Smooth muscle cell of the pulmonary artery (primary cell): ENCODE data around the gene EXD2. TPM values are rescaled to one million over a fixed set of nuclear protein-coding genes. Genes with fewer than 3 reads are reported as not detected.

Experiments used
- total RNA-seq: library from RNA; depleted of rRNA; stranded (reverse); fragments of >200 nt; gene quantifications from 2 replicates; pipeline ENCODE4 v1.2.3, GENCODE V29; 2014

Gene EXD2, protein sequence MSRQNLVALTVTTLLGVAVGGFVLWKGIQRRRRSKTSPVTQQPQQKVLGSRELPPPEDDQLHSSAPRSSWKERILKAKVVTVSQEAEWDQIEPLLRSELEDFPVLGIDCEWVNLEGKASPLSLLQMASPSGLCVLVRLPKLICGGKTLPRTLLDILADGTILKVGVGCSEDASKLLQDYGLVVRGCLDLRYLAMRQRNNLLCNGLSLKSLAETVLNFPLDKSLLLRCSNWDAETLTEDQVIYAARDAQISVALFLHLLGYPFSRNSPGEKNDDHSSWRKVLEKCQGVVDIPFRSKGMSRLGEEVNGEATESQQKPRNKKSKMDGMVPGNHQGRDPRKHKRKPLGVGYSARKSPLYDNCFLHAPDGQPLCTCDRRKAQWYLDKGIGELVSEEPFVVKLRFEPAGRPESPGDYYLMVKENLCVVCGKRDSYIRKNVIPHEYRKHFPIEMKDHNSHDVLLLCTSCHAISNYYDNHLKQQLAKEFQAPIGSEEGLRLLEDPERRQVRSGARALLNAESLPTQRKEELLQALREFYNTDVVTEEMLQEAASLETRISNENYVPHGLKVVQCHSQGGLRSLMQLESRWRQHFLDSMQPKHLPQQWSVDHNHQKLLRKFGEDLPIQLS
- 19.2 and 23.3 TPM in 2 replicates for total RNA-seq

DNA sequence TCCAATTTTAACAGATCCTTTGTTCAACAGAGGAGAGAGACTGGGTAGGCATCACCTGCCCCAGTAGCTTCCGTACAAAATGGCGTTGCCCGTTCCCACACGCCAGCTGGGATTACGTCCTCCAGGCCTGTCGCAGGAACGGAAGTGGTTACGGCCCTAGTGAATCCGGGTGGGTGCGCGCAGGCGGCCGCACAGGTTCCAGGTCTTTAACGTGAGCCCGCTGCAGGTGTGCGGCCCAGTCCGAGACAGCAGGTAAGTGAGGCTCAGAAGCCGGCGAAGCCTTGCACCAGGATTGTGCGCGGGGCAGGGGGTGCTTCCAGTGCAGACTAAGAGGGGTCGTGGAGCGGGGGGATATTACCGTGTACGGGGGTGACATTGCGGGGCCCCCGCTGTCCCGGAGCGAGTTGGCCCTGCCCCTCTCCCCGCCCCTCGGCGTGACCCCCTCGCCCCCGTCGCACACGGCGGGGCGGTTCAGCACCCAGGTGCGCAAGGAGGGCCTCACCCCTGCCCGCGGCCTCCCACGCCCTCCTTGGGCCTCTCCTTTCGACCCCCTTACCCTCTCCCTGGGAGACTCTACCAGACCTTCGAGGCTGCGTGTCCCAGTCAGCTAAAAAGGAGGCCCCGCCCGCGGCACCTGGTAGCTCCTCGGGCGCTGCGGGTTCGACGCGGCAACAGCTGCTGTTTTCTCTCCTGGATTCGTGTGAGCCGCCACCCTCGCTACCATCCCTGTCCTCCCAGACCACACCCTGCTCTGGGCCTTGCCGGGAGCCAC is at the start of gene EXD2:
EXD2 (plus strand) TSS at position 159 of the 772 bp plus-strand sequence. CDS start 17,973 bp downstream, outside the sequence.

DNA sequence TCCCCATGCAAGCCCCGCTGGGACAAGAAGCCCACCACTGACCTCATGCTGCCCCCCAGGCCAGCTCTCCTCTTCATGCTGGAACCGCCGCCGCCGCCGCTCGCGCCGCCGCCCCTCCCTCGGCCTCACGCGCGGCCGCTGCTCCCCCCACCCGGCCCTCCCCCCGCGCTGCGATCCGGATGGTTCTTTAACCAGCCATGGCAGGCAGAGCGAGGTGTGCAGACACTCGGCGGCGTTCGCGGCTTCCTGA is 38.5 kb upstream of the EXD2 start, which contains the start of gene DCAF5:
DCAF5 (minus strand) TSS at position 218 of the 250 bp plus-strand sequence; CDS start at position 77, 141 bp downstream.

DNA sequence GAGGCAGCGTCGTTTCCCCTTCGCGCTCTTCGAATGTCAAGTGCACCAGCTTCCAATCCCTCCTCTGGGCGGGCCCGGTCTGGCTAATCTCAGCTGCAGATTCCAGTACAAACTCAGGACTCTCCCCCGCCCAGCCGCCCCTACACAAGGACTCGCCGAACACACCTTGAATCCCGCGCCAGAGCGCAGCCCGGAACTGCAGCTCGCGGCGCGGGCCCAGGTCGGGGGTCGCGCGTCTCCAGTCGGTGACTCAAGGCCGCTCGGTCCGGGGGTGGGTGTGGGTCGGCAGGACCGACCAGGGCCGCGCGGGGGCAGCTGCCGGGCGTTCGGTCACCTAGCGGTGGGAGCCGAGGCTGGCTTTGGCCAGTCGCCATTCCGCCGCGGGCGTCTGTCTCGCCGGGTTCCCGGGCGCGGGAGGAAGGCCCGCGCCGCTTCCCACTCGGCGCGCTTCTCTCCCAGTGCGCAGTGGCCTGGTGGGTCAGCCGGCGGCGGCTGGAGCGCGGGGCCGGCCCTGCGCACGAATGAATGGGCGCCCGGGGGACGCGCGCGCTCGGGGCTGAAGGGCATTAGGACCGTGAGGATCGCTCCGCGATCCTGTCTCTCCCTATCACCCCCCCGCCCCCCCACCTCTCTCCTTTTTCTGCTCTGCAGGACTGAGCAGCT is 68.4 kb downstream of the EXD2 start, which contains the start of gene GALNT16:
GALNT16 (plus strand) TSS at position 632 of the 663 bp plus-strand sequence. CDS start 133 bp downstream, outside the sequence.

Other genes starting within 250 kb of the EXD2 start
- 524 and 890 TPM in 2 replicates for gene ACTN1, start 212.2 kb upstream of the EXD2 start, total RNA-seq
- 22.7 and 23.1 TPM in 2 replicates for gene DCAF5, start 38.4 kb upstream of the EXD2 start, total RNA-seq
- gene GALNT16, start 68.7 kb downstream of the EXD2 start, total RNA-seq = 1.7 and 4.9 TPM in 2 replicates
- gene ERH, start 206.8 kb downstream of the EXD2 start, total RNA-seq = 56.7 and 91.7 TPM in 2 replicates
- gene SLC39A9, start 207.2 kb downstream of the EXD2 start, total RNA-seq = 139 and 148 TPM in 2 replicates